ENCODE measurements around the gene LRRN4.
A peak's percentile ranks its signal among the peaks of the same experiment; 100 is the strongest.

The LRRN4 gene

GRCh38 chr20:6053776-6054688, at the start of gene LRRN4:
Gene LRRN4 (minus strand): TSS chr20:6054060. CDS start chr20:6052799, 1,261 bp downstream.
- H3K36me3 Mint-ChIP-seq (ENCODE audit: low read depth) = peaks cover 23% of the 10 kb centered on the region
- peak within 1 kb of the TSS; percentile 87 for H3K4me3 Mint-ChIP-seq
- H3K27ac Mint-ChIP-seq = peak within 1 kb of the TSS; percentile 98
- DNase-seq = peak; percentile 54
- H3K4me1 Mint-ChIP-seq = peaks cover 76% of the 10 kb centered on the region
- H3K27me3 Mint-ChIP-seq (ENCODE audit: low read depth, poor library complexity) = peaks cover 41% of the 10 kb centered on the region
- peaks cover 5% of the 10 kb centered on the region for H3K9me3 Mint-ChIP-seq
- TF ChIP-seq CTCF (IDR thresholded peaks at IDR 0.05) = no peak

DNA sequence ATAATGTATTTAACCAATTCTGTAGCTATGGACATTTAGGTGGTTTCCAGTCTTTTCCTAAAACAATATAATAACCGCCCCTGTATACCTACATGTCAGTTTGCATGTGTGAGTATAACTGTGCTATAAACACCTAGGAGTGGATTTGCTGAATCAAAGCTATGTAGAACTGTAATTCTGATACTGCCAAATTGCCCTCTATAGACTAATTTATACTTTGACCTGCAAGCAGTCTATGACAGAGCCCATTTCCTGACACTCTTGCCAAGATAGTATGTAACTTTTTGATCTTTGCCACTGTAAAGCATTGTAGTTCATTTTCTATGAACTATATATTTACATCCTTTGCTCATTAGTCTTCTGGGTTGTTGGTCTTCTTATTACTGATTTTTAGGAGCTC, 49.4 kb upstream of the LRRN4 start:
- H3K36me3 Mint-ChIP-seq (ENCODE audit: low read depth) = no peaks in the 10 kb centered on the region
- H3K4me1 Mint-ChIP-seq = peaks cover 12% of the 10 kb centered on the region
- peaks cover 5% of the 10 kb centered on the region for H3K27me3 Mint-ChIP-seq (ENCODE audit: low read depth, poor library complexity)
- no peak for TF ChIP-seq CTCF (IDR thresholded peaks at IDR 0.05)
- DNase-seq = no peak
- H3K27ac Mint-ChIP-seq = no peak overlapping the region
- no peaks in the 10 kb centered on the region for H3K9me3 Mint-ChIP-seq
- H3K4me3 Mint-ChIP-seq = no peak overlapping the region

DNA sequence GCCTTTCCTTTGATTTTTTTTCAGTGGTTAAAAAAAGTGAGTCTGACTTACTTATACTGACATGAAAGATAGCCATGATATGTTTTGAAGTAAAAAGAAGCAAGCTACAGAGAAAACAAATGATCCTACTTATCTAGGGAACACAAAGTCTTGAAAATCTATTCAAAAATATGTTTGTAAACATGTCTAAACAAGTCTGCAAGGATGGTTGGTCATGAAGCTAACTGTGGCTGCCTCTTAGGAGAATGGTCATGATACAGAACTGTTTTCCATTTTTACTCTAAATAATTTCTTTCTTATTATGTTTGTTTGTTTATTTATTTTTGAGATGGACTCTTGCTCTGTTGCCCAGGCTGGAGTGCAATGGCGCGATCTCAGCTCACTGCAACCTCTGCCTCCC, 47.5 kb upstream of the LRRN4 start:
- no peaks in the 10 kb centered on the region for H3K36me3 Mint-ChIP-seq (ENCODE audit: low read depth)
- peaks cover 10% of the 10 kb centered on the region for H3K4me1 Mint-ChIP-seq
- no peak overlapping the region for H3K4me3 Mint-ChIP-seq
- peaks cover 5% of the 10 kb centered on the region for H3K27me3 Mint-ChIP-seq (ENCODE audit: low read depth, poor library complexity)
- no peak for TF ChIP-seq CTCF (IDR thresholded peaks at IDR 0.05)
- no peaks in the 10 kb centered on the region for H3K9me3 Mint-ChIP-seq
- H3K27ac Mint-ChIP-seq = no peak overlapping the region
- DNase-seq = no peak

DNA sequence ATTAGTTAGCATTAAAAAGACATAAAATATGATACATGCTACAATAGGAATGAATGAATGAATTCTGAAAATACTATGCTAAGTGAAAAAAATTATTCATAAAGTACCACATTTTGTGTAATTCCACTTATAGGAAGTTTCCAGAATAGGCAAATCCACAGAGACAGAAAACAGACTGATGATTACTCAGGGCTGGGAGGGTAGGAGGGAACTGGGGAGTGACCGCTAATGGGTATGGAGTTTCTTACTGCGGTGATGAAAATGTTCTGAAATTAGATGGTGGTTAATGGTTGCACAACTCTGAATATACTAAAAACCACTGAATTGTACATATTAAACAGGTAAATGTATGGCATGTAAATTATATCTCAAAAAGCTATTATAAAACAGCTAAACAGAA, 46.4 kb upstream of the LRRN4 start:
- Mint-ChIP-seq H3K4me3 (no peak overlapping the region), H3K4me1 (peaks cover 7% of the 10 kb centered on the region), H3K27ac (no peak overlapping the region), H3K27me3 (ENCODE audit: low read depth, poor library complexity) (peaks cover 5% of the 10 kb centered on the region), H3K9me3 (no peaks in the 10 kb centered on the region), H3K36me3 (ENCODE audit: low read depth) (no peaks in the 10 kb centered on the region)
- DNase-seq = no peak
- TF ChIP-seq CTCF (IDR thresholded peaks at IDR 0.05) = no peak

DNA sequence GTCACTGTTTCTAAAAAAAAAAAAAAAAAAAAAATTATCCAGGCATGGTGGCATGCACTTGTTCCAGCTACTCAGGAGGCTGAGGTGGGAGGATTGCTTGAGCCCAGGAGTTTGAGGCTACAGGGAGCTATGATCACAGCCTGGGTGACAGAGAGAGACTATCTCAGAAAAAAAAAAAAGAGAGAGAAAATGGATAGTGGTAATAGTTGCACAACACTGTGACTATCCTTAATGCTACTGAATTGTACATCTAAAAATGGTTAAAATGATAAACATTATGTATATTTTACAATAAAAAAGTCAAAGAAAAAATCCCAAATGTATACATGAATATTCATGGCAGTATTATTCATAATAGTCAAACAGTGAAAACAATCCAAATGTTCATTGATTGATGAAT, 46.0 kb upstream of the LRRN4 start:
- Mint-ChIP-seq H3K27ac (no peak overlapping the region), H3K9me3 (no peaks in the 10 kb centered on the region), H3K4me3 (no peak overlapping the region), H3K4me1 (peaks cover 4% of the 10 kb centered on the region), H3K36me3 (ENCODE audit: low read depth) (no peaks in the 10 kb centered on the region), H3K27me3 (ENCODE audit: low read depth, poor library complexity) (peaks cover 8% of the 10 kb centered on the region)
- TF ChIP-seq CTCF (IDR thresholded peaks at IDR 0.05) = no peak
- DNase-seq = no peak

DNA sequence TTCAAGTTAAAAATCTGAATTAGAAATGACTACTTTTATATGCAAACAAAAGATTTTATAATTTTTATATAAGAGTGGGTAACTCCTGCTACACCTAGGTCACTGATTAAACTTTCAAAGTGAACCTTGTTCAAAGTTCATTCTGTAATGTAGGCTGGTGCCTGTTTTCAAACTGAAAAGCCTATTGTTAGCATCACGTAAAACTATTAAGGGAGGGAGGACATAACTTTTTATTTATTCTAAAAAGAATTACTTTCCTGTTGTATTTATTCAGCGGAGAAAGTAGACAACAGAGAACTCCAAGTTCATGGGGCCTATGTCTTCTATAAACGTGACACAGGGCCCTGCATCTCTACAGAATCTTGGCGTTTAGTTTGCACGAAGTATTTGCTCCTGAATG, 41.5 kb upstream of the LRRN4 start:
- Mint-ChIP-seq H3K4me1 (no peaks in the 10 kb centered on the region), H3K9me3 (no peaks in the 10 kb centered on the region), H3K4me3 (no peak overlapping the region), H3K36me3 (ENCODE audit: low read depth) (no peaks in the 10 kb centered on the region), H3K27me3 (ENCODE audit: low read depth, poor library complexity) (peaks cover 3% of the 10 kb centered on the region), H3K27ac (no peak overlapping the region)
- no peak for DNase-seq
- TF ChIP-seq CTCF (IDR thresholded peaks at IDR 0.05) = no peak
